IMR-90 (cell line): Measurements from ENCODE around the gene PTPN21.

Experiments
- BHLHE40 ChIP-seq: fragments of 150-350 bp; IDR thresholded peaks from 2 replicates; pipeline ENCODE4 v1.6.1; 2016; ENCODE audit warnings: mild to moderate bottlenecking, low read depth, low read length
- CTCF ChIP-seq: conservative IDR thresholded peaks from 2 replicates; pipeline ENCODE4 v1.5.1; 2012; ENCODE audit warnings: mild to moderate bottlenecking, low read depth, low read length, improper control_type of control experiment
- MAFK ChIP-seq: IDR thresholded peaks from 2 replicates; pipeline ENCODE4 v1.6.1; 2012; ENCODE audit warnings: low read depth, low read length, improper control_type of control experiment
- MXI1 ChIP-seq: IDR thresholded peaks from 2 replicates; pipeline ENCODE4 v1.6.1; 2012; ENCODE audit warnings: low read depth, mild to moderate bottlenecking, low read length, moderate library complexity, borderline replicate concordance
- POLR2A ChIP-seq: IDR thresholded peaks from 2 replicates; pipeline ENCODE4 v1.6.1; 2012; ENCODE audit warnings: mild to moderate bottlenecking, low read depth, low read length
- RCOR1 ChIP-seq: IDR thresholded peaks from 2 replicates; pipeline ENCODE4 v1.6.1; 2012; ENCODE audit warnings: mild to moderate bottlenecking, low read length, improper control_type of control experiment; ENCODE audit not compliant: insufficient replicate concordance
- USF2 ChIP-seq: fragments of 150-350 bp; IDR thresholded peaks from 2 replicates; pipeline ENCODE4 v1.6.1; 2017; ENCODE audit warnings: mild to moderate bottlenecking, antibody characterized with exemption, low read length, low read depth

GRCh38 chr14:88552876-88553275 lies 1.9 kb downstream of the PTPN21 start:
- TF ChIP-seq RCOR1 (no peak), CTCF (no peak), POLR2A (no peak), MAFK (no peak), BHLHE40 (no peak), MXI1 (no peak), USF2 (no peak)
